Measurements from ENCODE around the gene KDM5A.

DNA sequence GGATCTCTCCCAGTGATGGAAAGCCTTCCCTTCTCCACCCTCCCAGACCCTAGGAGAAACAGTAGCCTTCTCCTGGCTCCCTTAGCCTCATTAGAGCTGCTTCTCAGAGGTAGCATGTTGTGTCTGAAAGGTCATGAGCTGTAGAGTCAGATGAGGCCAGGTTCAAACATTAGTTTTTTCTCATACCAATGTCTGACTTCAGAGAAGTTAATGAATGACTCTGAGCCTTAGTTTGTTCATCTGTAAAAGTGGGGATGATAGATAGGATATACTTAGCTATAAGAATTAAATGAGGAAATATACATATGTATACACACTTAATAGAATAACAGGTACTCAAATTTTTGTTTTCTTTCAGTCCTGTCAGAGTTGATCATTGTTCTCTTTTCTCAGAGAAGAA lies 127.0 kb downstream of the KDM5A start:
- TF ChIP-seq, protein P1, sequence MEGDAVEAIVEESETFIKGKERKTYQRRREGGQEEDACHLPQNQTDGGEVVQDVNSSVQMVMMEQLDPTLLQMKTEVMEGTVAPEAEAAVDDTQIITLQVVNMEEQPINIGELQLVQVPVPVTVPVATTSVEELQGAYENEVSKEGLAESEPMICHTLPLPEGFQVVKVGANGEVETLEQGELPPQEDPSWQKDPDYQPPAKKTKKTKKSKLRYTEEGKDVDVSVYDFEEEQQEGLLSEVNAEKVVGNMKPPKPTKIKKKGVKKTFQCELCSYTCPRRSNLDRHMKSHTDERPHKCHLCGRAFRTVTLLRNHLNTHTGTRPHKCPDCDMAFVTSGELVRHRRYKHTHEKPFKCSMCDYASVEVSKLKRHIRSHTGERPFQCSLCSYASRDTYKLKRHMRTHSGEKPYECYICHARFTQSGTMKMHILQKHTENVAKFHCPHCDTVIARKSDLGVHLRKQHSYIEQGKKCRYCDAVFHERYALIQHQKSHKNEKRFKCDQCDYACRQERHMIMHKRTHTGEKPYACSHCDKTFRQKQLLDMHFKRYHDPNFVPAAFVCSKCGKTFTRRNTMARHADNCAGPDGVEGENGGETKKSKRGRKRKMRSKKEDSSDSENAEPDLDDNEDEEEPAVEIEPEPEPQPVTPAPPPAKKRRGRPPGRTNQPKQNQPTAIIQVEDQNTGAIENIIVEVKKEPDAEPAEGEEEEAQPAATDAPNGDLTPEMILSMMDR (IDR thresholded peaks at IDR 0.05; ENCODE audit: extremely low read depth in 1 of 2, insufficient read depth in 1 of 2, low read depth in 1 of 2, low read length in 2 of 2), result no peak
- TF ChIP-seq POLR2AphosphoS5 (IDR thresholded peaks at IDR 0.05; ENCODE audit: insufficient read depth, low read depth, low read length) (no peak), POLR2A (IDR thresholded peaks at IDR 0.05; ENCODE audit: low read depth, low read length) (no peak), EZH2 (IDR thresholded peaks at IDR 0.05; ENCODE audit: borderline replicate concordance, low read depth, low read length, severe bottlenecking) (no peak), GATA2 (IDR thresholded peaks at IDR 0.05; ENCODE audit: insufficient read depth, insufficient read length, low read depth, low read length) (no peak), JUN (IDR thresholded peaks at IDR 0.05; ENCODE audit: borderline replicate concordance, insufficient read depth, insufficient read length, low read depth) (no peak), FOS (IDR thresholded peaks at IDR 0.05; ENCODE audit: borderline replicate concordance, insufficient read depth, low read length) (no peak), MYC (IDR thresholded peaks at IDR 0.05; ENCODE audit: low read depth, low read length) (no peak)
- TF ChIP-seq, protein P2, sequence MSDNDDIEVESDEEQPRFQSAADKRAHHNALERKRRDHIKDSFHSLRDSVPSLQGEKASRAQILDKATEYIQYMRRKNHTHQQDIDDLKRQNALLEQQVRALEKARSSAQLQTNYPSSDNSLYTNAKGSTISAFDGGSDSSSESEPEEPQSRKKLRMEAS (IDR thresholded peaks at IDR 0.05; ENCODE audit: insufficient read depth, insufficient read length), result no peak

All from endothelial cell of umbilical vein (primary cell).